GM11168 (cell line): Measurements from ENCODE around the gene NES.

Experiments used
- in situ Hi-C: fragments of 300-500 bp; cut with MboI; formaldehyde crosslinking; loops from one replicate; pipeline ENCODE4 v1.12.0; 2022; ENCODE audit warnings: low sequenced_read_pairs; ENCODE audit not compliant: unreplicated experiment

Gene NES

GRCh38 chr1:156666862-156667609 is 10.2 kb downstream of the NES start:
- in situ Hi-C loops, result no loop called here

GRCh38 chr1:156665539-156665938 is 11.7 kb downstream of the NES start:
- in situ Hi-C loops, result no loop called here

GRCh38 chr1:156664767-156665411 is 12.3 kb downstream of the NES start:
- in situ Hi-C loops, result no loop called here

- in situ Hi-C loops, result no loop called here
Measured at GRCh38 chr1:156664046-156664766, 13.0 kb downstream of the NES start.

- in situ Hi-C loops, result no loop called here
Measured at GRCh38 chr1:156663178-156663577, 14.0 kb downstream of the NES start.

GRCh38 chr1:156662800-156663055 is 14.5 kb downstream of the NES start:
- in situ Hi-C loops, result no loop called here

- in situ Hi-C loops, result no loop called here
Measured at GRCh38 chr1:156662005-156662799, 15.0 kb downstream of the NES start.

- in situ Hi-C loops, result no loop called here
Measured at GRCh38 chr1:156660752-156661112, 16.5 kb downstream of the NES start.

- in situ Hi-C loops, result no loop called here
Measured at GRCh38 chr1:156659988-156660751, 17.0 kb downstream of the NES start.

GRCh38 chr1:156659661-156659987 is 17.6 kb downstream of the NES start:
- in situ Hi-C loops, result no loop called here

- in situ Hi-C loops, result no loop called here
Measured at GRCh38 chr1:156658945-156659574, 18.1 kb downstream of the NES start.

GRCh38 chr1:156658496-156658895 is 18.7 kb downstream of the NES start:
- in situ Hi-C loops, result no loop called here

- in situ Hi-C loops, result no loop called here
Measured at GRCh38 chr1:156657741-156658319, 19.4 kb downstream of the NES start.

- in situ Hi-C loops, result no loop called here
Measured at GRCh38 chr1:156656806-156657740, 20.1 kb downstream of the NES start.

GRCh38 chr1:156655904-156656516 is 21.2 kb downstream of the NES start:
- in situ Hi-C loops, result no loop called here

GRCh38 chr1:156655151-156655903 is 21.9 kb downstream of the NES start:
- in situ Hi-C loops, result no loop called here

- in situ Hi-C loops, result no loop called here
Measured at GRCh38 chr1:156654700-156655099, 22.5 kb downstream of the NES start.
